Heart left ventricle (tissue), 13 donors: Measurements from ENCODE around the gene SUPT3H.

ENCODE experiments used
- CTCF ChIP-seq, 12 donors: fragments of 200-600 bp; sonication (generic) in 4 of 12; IDR thresholded peaks; one replicate each; pipeline versions ENCODE4 v1.5.0 to v1.8.0; 2018 to 2022; ENCODE audit warnings: antibody characterized with exemption in 12 of 12, mild to moderate bottlenecking in 5 of 12
- POLR2A ChIP-seq, 2 donors: fragments of 450-650 bp; IDR thresholded peaks; one replicate each; pipeline ENCODE4 v1.6.1; 2017; ENCODE audit warnings: antibody characterized with exemption in 2 of 2, mild to moderate bottlenecking in 2 of 2, moderate library complexity in 2 of 2
- donor health status: ischemic (EF 13 %, LVEDD 7.1; RV severe dilation, severe dysfunction).
- donor health status: DM: no; HTN: yes; CAD: no.
- donor health status: DM: no; HTN: no; CAD: no.
- donor health status: ischemic (EF 25% LVEDD 6.9; RV normal size, moderate dysfunction).
- donor health status: ischemic (EF 25% LVEDD 5.7; RV mildly dilated, moderate dysfunction).
- donor health status: ischemic (EF 35%, LVEDD 5.7; RV mildly dilated, moderate dysfunction).
- donor health status: nonischemic (EF 11% LVEDD 7.7; RV severe dilation, severe dysfunction).
- donor health status: DM: yes; HTN: yes; CAD: no.
- donor health status: PGD.
- donor health status: ischemic (EF 29% LVEDD 5.4; RV normal size, mild dysfunction).
- donor health status: nonischemic (EF 23%, LVEDD 6.1; RV moderate dilation, normal function).

GRCh38 chr6:44859901-44860410, 517.8 kb downstream of the SUPT3H start:
- no peak for TF ChIP-seq CTCF (IDR thresholded peaks at IDR 0.05)
- TF ChIP-seq POLR2A (IDR thresholded peaks at IDR 0.05) = no peak
